CD4-positive, alpha-beta T cell treated with Interleukin-6 at 100 ng/mL for 8 hours (primary cell): ENCODE results near the gene UGT1A10.
A peak's percentile ranks its signal among the peaks of the same experiment; 100 is the strongest.
"Not testable (repeated sequence)": the region's sequence is repeated elsewhere in the genome, so short reads cannot be mapped to it uniquely, and the experiment has no call there.

Experiments
- DNase-seq: peaks from one replicate; pipeline ENCODE4 v3.0.0-alpha.2; 2020; ENCODE audit warnings: mixed read lengths, low spot score

UGT1A10 gene

GRCh38 chr2:233692648-233693047, 56.4 kb downstream of the UGT1A10 start, which contains the start of gene UGT1A6:
TSS of gene UGT1A6 (plus strand) at chr2:233692890. CDS start at chr2:233693005, 115 bp downstream.
- DNase-seq, result no peak

GRCh38 chr2:233693963-233694362, 57.7 kb downstream of the UGT1A10 start:
- no peak for DNase-seq

- no peak for DNase-seq
These were observed 62.5 kb downstream of the UGT1A10 start for GRCh38 chr2:233698740-233699139.

- DNase-seq, result no peak
These were observed 63.3 kb downstream of the UGT1A10 start for GRCh38 chr2:233699424-233700027.

GRCh38 chr2:233700028-233700635, 63.9 kb downstream of the UGT1A10 start:
- DNase-seq, result no peak

- DNase-seq, result not testable (repeated sequence)
These were observed 64.6 kb downstream of the UGT1A10 start for GRCh38 chr2:233700842-233701241.

GRCh38 chr2:233702238-233702637, 66.0 kb downstream of the UGT1A10 start:
- DNase-seq, result no peak

GRCh38 chr2:233705911-233706506, 69.8 kb downstream of the UGT1A10 start:
- DNase-seq, result no peak

GRCh38 chr2:233706720-233707119, 70.5 kb downstream of the UGT1A10 start:
- no peak for DNase-seq

GRCh38 chr2:233707940-233708644, 71.8 kb downstream of the UGT1A10 start:
- no peak for DNase-seq

GRCh38 chr2:233708942-233709341, 72.7 kb downstream of the UGT1A10 start:
- DNase-seq, result no peak

GRCh38 chr2:233711312-233712008, 75.2 kb downstream of the UGT1A10 start:
- DNase-seq, result peak; percentile 44

GRCh38 chr2:233712611-233713261, 76.5 kb downstream of the UGT1A10 start, which contains the start of gene UGT1A5:
TSS of gene UGT1A5 (plus strand) at chr2:233712907. CDS start at chr2:233712992, 85 bp downstream.
- DNase-seq, result no peak

GRCh38 chr2:233713262-233713615, 77.0 kb downstream of the UGT1A10 start:
- no peak for DNase-seq

GRCh38 chr2:233714121-233714520, 77.9 kb downstream of the UGT1A10 start:
- DNase-seq, result no peak

GRCh38 chr2:233718552-233718951, 82.3 kb downstream of the UGT1A10 start, which contains the start of gene UGT1A4:
TSS of gene UGT1A4 (plus strand) at chr2:233718736. CDS start at chr2:233718821, 85 bp downstream.
- no peak for DNase-seq

- no peak for DNase-seq
These were observed 92.6 kb downstream of the UGT1A10 start, which contains the start of gene UGT1A3 for GRCh38 chr2:233728723-233729301. TSS of gene UGT1A3 (plus strand) at chr2:233729042. CDS start at chr2:233729127, 85 bp downstream.

GRCh38 chr2:233736868-233737653, 100.8 kb downstream of the UGT1A10 start:
- not testable (repeated sequence) for DNase-seq

- no peak for DNase-seq
These were observed 104.6 kb downstream of the UGT1A10 start for GRCh38 chr2:233740870-233741269.
